SK-N-MC (cell line): Measurements from ENCODE around the gene LRRC70.

ENCODE experiments used
- FOXP2 ChIP-seq: optimal IDR thresholded peaks from 2 replicates; pipeline ENCODE3; 2011; ENCODE audit warnings: mild to moderate bottlenecking, moderate library complexity; ENCODE audit not compliant: insufficient read depth; ENCODE audit errors: extremely low read length, control extremely low read depth
- POLR2AphosphoS5 ChIP-seq: IDR thresholded peaks from 2 replicates; pipeline ENCODE4 v1.6.1; 2012; ENCODE audit warnings: mild to moderate bottlenecking, low read depth, low read length, borderline replicate concordance

DNA sequence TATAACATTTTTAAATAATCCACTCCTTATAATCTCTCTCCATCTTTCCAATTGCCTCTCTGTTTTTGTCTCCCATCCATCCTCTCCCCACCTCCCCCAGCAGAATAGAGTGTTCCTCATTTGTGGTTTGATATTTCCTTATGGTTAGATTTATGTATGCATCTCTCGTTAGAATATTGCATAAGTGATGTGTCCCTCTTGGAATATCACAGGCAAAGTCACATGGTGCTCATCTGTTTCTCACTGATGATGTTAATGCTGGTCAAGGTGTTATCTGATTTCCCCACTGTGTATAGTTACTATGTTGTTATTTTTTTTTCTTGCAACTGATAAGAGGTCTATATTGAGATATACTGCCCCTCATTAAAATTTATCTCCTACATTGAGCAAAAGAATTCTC lies 3.1 kb upstream of the LRRC70 start:
- TF ChIP-seq POLR2AphosphoS5 (no peak), FOXP2 (no peak)
